HepG2 (cell line): ENCODE results near the gene TMEM108. TPM values are rescaled to one million over a fixed set of nuclear protein-coding genes. Genes with fewer than 3 reads are reported as not detected.

ENCODE experiments used
- ATAC-seq: fragments of 200-7000 bp; cut with Tn5 transposase; 3 replicates; pipeline ENCODE4 v1.9.1; 2020; ENCODE audit warnings: mild to moderate bottlenecking, moderate library complexity
- BruUV-seq: library from RNA; stranded (reverse); fragments of 400-500 nt; replicated peaks from 2 replicates; lab custom pipeline; 2021; lab: Mats Ljungman, UMichigan
- CTCF ChIA-PET: fragments of 300-600 bp; formaldehyde crosslinking; extraction: SDS; loops from one replicate; lab custom pipeline; 2021; ENCODE audit warnings: low total read pairs, inconsistent platforms, low intra/inter-chr PET ratio; lab: Yijun Ruan, JAX
- POLR2A ChIA-PET: fragments of 350-600 bp; sonication (Branson Sonifier 250); formaldehyde crosslinking; loops from one replicate; lab custom pipeline; 2020; ENCODE audit warnings: antibody characterized with exemption, inconsistent platforms; lab: Yijun Ruan, JAX
- DNase-seq: peaks from one replicate; pipeline ENCODE4 v3.0.0-alpha.2; 2015; ENCODE audit warnings: low spot score
- FAIRE-seq: peaks from 3 replicates; lab custom pipeline; 2011; peaks lifted over from hg19 to GRCh38; lab: Jason Lieb, UNC
- H2AFZ ChIP-seq: one replicate; pipeline ENCODE4 v1.6.1; 2011; ENCODE audit warnings: low read length, inconsistent platforms
- H3K27ac ChIP-seq: fragments of 300-600 bp; 3 replicates; pipeline ENCODE4 v1.8.0; 2011; ENCODE audit warnings: mixed run types, mild to moderate bottlenecking, mixed read lengths, low read length, inconsistent platforms; ENCODE audit not compliant: insufficient read depth; ENCODE audit errors: extremely low read length
- H3K27me3 ChIP-seq, 2 experiments: fragments of 200-600 bp in 1 of 2; 2 replicates in 1 of 2; 3 replicates in 1 of 2; pipeline versions ENCODE4 v1.6.0 to v1.8.0; 2011; ENCODE audit warnings: low read length in 2 of 2, mild to moderate bottlenecking in 2 of 2, moderate library complexity in 2 of 2, inconsistent platforms in 1 of 2; ENCODE audit not compliant: insufficient read depth in 2 of 2, control insufficient read depth in 1 of 2
- H3K36me3 ChIP-seq, 2 experiments: fragments of 200-600 bp in 1 of 2; replicated peaks in 1 of 2; 2 replicates in 1 of 2; 3 replicates in 1 of 2; pipeline versions ENCODE4 v1.5.1 to v1.8.0; 2011; ENCODE audit warnings: low read length in 2 of 2, inconsistent platforms in 1 of 2; ENCODE audit not compliant: insufficient read depth in 2 of 2, control insufficient read depth in 1 of 2
- H3K4me1 ChIP-seq: 2 replicates; pipeline ENCODE4 v1.5.1; 2012; ENCODE audit warnings: low read length, inconsistent platforms; ENCODE audit not compliant: insufficient read depth
- H3K4me2 ChIP-seq: 2 replicates; pipeline ENCODE4 v1.6.0; 2011; ENCODE audit warnings: low read depth, low read length, inconsistent platforms
- H3K4me3 ChIP-seq, 3 experiments: fragments of 200-600 bp in 1 of 3; sonication (generic), shearing (Covaris generic) in 1 of 3; replicated peaks in 1 of 3; 2 replicates each; pipeline ENCODE4 v1.5.1; 2011 to 2016; ENCODE audit warnings: low read length in 3 of 3, inconsistent platforms in 2 of 3, low read depth in 2 of 3, mild to moderate bottlenecking in 2 of 3, control low read depth in 1 of 3, mixed read lengths in 1 of 3; ENCODE audit not compliant: insufficient read depth in 1 of 3
- H3K79me2 ChIP-seq: one replicate; pipeline ENCODE4 v1.6.1; 2011; ENCODE audit warnings: low read length, inconsistent platforms; ENCODE audit not compliant: insufficient read depth
- H3K9ac ChIP-seq: 2 replicates; pipeline ENCODE4 v1.6.0; 2011; ENCODE audit warnings: mild to moderate bottlenecking, low read depth, low read length, inconsistent platforms; ENCODE audit not compliant: insufficient read depth
- H3K9me3 ChIP-seq: 2 replicates; pipeline ENCODE4 v1.5.1; 2012; ENCODE audit warnings: mild to moderate bottlenecking, low read length
- H4K20me1 ChIP-seq: 2 replicates; pipeline ENCODE4 v1.6.0; 2011; ENCODE audit warnings: inconsistent platforms, mild to moderate bottlenecking, low read length, moderate library complexity; ENCODE audit not compliant: insufficient read depth
- BRF2 ChIP-seq: sonication (generic); formaldehyde crosslinking; IDR thresholded peaks from 2 replicates; pipeline ENCODE4 v1.8.1; 2022; ENCODE audit warnings: mild to moderate bottlenecking, missing genetic modification reagents
- CBX2 ChIP-seq, 2 experiments: fragments of 200-600 bp in 1 of 2; sonication (generic); formaldehyde crosslinking in 1 of 2; IDR thresholded peaks; 2 replicates each; pipeline versions ENCODE4 v1.7.0 to v1.8.1; 2018 to 2022; ENCODE audit warnings: low read depth in 2 of 2, low read length in 1 of 2, mild to moderate bottlenecking in 1 of 2, missing genetic modification reagents in 1 of 2
- CEBPB ChIP-seq: IDR thresholded peaks from 2 replicates; pipeline ENCODE4 v1.6.1; 2011; ENCODE audit warnings: low read depth, low read length, improper control_type of control experiment, borderline replicate concordance
- CEBPG ChIP-seq: IDR thresholded peaks from 2 replicates; pipeline ENCODE4 v1.6.1; 2016
- NFIB ChIP-seq: sonication (generic); formaldehyde crosslinking; IDR thresholded peaks from 2 replicates; pipeline ENCODE4 v1.9.0; 2021; ENCODE audit warnings: missing genetic modification reagents, mild to moderate bottlenecking, borderline replicate concordance
- NPAS2 ChIP-seq: sonication (generic); formaldehyde crosslinking; IDR thresholded peaks from 2 replicates; pipeline ENCODE4 v1.8.0; 2022; ENCODE audit warnings: mild to moderate bottlenecking, missing genetic modification reagents, borderline replicate concordance
- SOX13 ChIP-seq, 3 experiments: fragments of 450-650 bp in 1 of 3; sonication (generic) in 1 of 3; formaldehyde crosslinking in 1 of 3; IDR thresholded peaks in 2 of 3; conservative IDR thresholded peaks in 1 of 3; 2 replicates each; pipeline versions ENCODE4 v1.5.0 to v1.6.1; 2016 to 2020; ENCODE audit warnings: antibody characterized with exemption in 1 of 3, mild to moderate bottlenecking in 1 of 3, missing compliant biosample characterization in 1 of 3, missing genetic modification reagents in 1 of 3, moderate library complexity in 1 of 3
- THAP9 ChIP-seq: sonication (generic); formaldehyde crosslinking; IDR thresholded peaks from 2 replicates; pipeline ENCODE4; 2020; ENCODE audit warnings: missing genetic modification reagents, mild to moderate bottlenecking, borderline replicate concordance
- ZBTB37 ChIP-seq: sonication (generic); formaldehyde crosslinking; IDR thresholded peaks from 2 replicates; pipeline ENCODE4 v1.4.0; 2020; ENCODE audit warnings: mild to moderate bottlenecking, missing genetic modification reagents
- ZBTB49 ChIP-seq: sonication (generic); formaldehyde crosslinking; IDR thresholded peaks from 2 replicates; pipeline ENCODE4 v1.4.0; 2020; ENCODE audit warnings: missing genetic modification reagents, borderline replicate concordance
- ZKSCAN8 ChIP-seq: IDR thresholded peaks from 2 replicates; pipeline ENCODE4 v1.6.1; 2016; ENCODE audit warnings: borderline replicate concordance, missing genetic modification reagents, missing compliant biosample characterization
- ZNF121 ChIP-seq: sonication (generic); formaldehyde crosslinking; IDR thresholded peaks from 2 replicates; pipeline ENCODE4 v1.5.0; 2020; ENCODE audit warnings: mild to moderate bottlenecking, missing genetic modification reagents
- ZNF382 ChIP-seq: sonication (generic); formaldehyde crosslinking; IDR thresholded peaks from 2 replicates; pipeline ENCODE4 v1.5.0; 2020; ENCODE audit warnings: missing genetic modification reagents, mild to moderate bottlenecking, borderline replicate concordance
- ZNF547 ChIP-seq: sonication (generic); formaldehyde crosslinking; IDR thresholded peaks from 2 replicates; pipeline ENCODE4 v1.5.1; 2020; ENCODE audit warnings: mild to moderate bottlenecking, missing genetic modification reagents
- ZNF549 ChIP-seq: sonication (generic); formaldehyde crosslinking; IDR thresholded peaks from 2 replicates; pipeline ENCODE4 v1.5.0; 2020; ENCODE audit warnings: missing genetic modification reagents
- ZNF768 ChIP-seq: sonication (generic); formaldehyde crosslinking; IDR thresholded peaks from 2 replicates; pipeline ENCODE4 v1.4.0; 2020; ENCODE audit warnings: missing genetic modification reagents
- WGBS: methylation state at CpG from one replicate; pipeline ENCODE4 v1.1.6; 2017; ENCODE audit warnings: low lambda C conversion rate; 5-methylcytosine and 5-hydroxymethylcytosine counted together
- in situ Hi-C: cut with HindIII; loops from 2 replicates; pipeline ENCODE4 v1.10.0; 2017; ENCODE audit warnings: low pct_unique_long_range_greater_than_20kb; ENCODE audit not compliant: extremely low pct_ligation_motif_present
- intact Hi-C: fragments of 100-400 bp; cut with micrococcal nuclease; formaldehyde crosslinking; loops from one replicate; pipeline ENCODE4 v1.10.0; 2022; ENCODE audit not compliant: unreplicated experiment
- polyA plus RNA-seq, 8 experiments: library from polyadenylated mRNA; depleted of rRNA in 3 of 8; stranded (reverse) in 7 of 8; unstranded in 1 of 8; fragments of >200 nt; fragmentation: Illumina TruSeq in 4 of 8; extraction: Trizol in 4 of 8; gene quantifications; 2 replicates each; pipeline versions ENCODE4 v1.2.1 to v1.2.3, GENCODE V29; 2011 to 2016; ENCODE audit warnings: low read depth in 4 of 8, missing spikeins in 1 of 8, mixed read lengths in 1 of 8; ENCODE audit not compliant: insufficient read depth in 1 of 8
- total RNA-seq, 5 experiments: library from RNA; depleted of rRNA; stranded (reverse); fragments of >200 nt; fragmentation: Illumina TruSeq; extraction: Trizol; gene quantifications; 2 replicates each; pipeline ENCODE4 v1.2.3, GENCODE V29; 2016; ENCODE audit warnings: low read depth in 1 of 5

TMEM108 gene
- total and polyA plus RNA-seq, 2 of the 13 experiments (the other 11 are each of a cell fraction or from before 2014, with no cell fraction given): not detected

- POLR2A ChIA-PET: no interaction called here
- peak; percentile 69 for FAIRE-seq
- no peak for TF ChIP-seq ZNF382 (CRISPR knock-in tag)
- no peak for TF ChIP-seq ZNF768 (CRISPR knock-in tag)
- TF ChIP-seq CBX2 (IDR thresholded peaks at IDR 0.05; ENCODE audit: low read depth, low read length): no peak
- TF ChIP-seq CBX2 (CRISPR knock-in tag; IDR thresholded peaks at IDR 0.05; ENCODE audit: low read depth): no peak
- TF ChIP-seq ZNF549 (CRISPR knock-in tag): no peak
- TF ChIP-seq ZKSCAN8 (CRISPR knock-in tag): no peak
- peak; percentile 81 for TF ChIP-seq CEBPG (CRISPR knock-in tag)
- TF ChIP-seq THAP9: no peak
- no peak for TF ChIP-seq ZNF121
- TF ChIP-seq CEBPB: peak; percentile 74; the same call in 1 of the 2 replicates
- TF ChIP-seq BRF2 (CRISPR knock-in tag): no peak
- no peak for TF ChIP-seq ZBTB37
- TF ChIP-seq NPAS2 (CRISPR knock-in tag): no peak
- no peak for TF ChIP-seq ZBTB49
- no peak for TF ChIP-seq ZNF547 (CRISPR knock-in tag)
- no peak for TF ChIP-seq NFIB
- no peak for TF ChIP-seq SOX13 (IDR thresholded peaks at IDR 0.05)
- no peak for TF ChIP-seq SOX13 (CRISPR knock-in tag; conservative IDR thresholded peaks at IDR 0.05 in 1 of 2, IDR thresholded peaks at IDR 0.05 in 1 of 2)
Observed at GRCh38 chr3:133377396-133377795, 339.2 kb downstream of the TMEM108 start.

More at GRCh38 chr3:133377396-133377795, 339.2 kb downstream of the TMEM108 start:
- H3K79me2 ChIP-seq: no peaks in the 10 kb centered on the region
- BruUV-seq: no TSS peak
- H3K4me3 ChIP-seq: no peak overlapping the region
- no peaks in the 10 kb centered on the region for H3K36me3 ChIP-seq
- H3K27ac ChIP-seq: no peak overlapping the region
- no peaks in the 10 kb centered on the region for H4K20me1 ChIP-seq
- no peak overlapping the region for H2AFZ ChIP-seq
- peak; percentile 73 for ATAC-seq
- no peaks in the 10 kb centered on the region; a peak in 2 of 5 replicates for H3K27me3 ChIP-seq
- no peaks in the 10 kb centered on the region for H3K9me3 ChIP-seq
- in situ Hi-C loops: loop anchor here (25.0 kb wide), 1 partner anchor 840 kb away; no protein-coding TSS in a partner anchor
- WGBS: 30% methylated on average over 2 of the region's 3 CpGs
- H3K4me2 ChIP-seq: no peak overlapping the region
- DNase-seq: peak; percentile 28
- intact Hi-C loops: loop anchor here (1.0 kb wide), 2 partner anchors 336 to 651 kb away; no protein-coding TSS in a partner anchor
- CTCF ChIA-PET: interaction anchor here (1.1 to 1.7 kb wide), 2 partner anchors 336 to 651 kb away, joined by 3 to 5 read pairs; no protein-coding TSS in a partner anchor
- peaks cover 13% of the 10 kb centered on the region for H3K4me1 ChIP-seq
- H3K9ac ChIP-seq: no peak overlapping the region
